Stimulated activated CD8-positive, alpha-beta memory T cell treated with anti-CD3 and anti-CD28 coated beads, Interleukin-15, amount 100 ng/mL, for 4 hours (primary cell): ENCODE data around the gene LEFTY2.
"Not testable (repeated sequence)": the region's sequence is repeated elsewhere in the genome, so short reads cannot be mapped to it uniquely, and the experiment has no call there.

ENCODE experiments used
- DNase-seq, 2 donors: peaks; one replicate each; pipeline ENCODE4 v3.0.0-alpha.2; 2020; ENCODE audit warnings: low read depth in 2 of 2

LEFTY2 gene

GRCh38 chr1:225941187-225941941, at the start of gene LEFTY2:
Gene LEFTY2 (minus strand): TSS chr1:225941220. CDS start chr1:225941140, 80 bp downstream.
- DNase-seq: no peak

- DNase-seq: no peak
Observed at GRCh38 chr1:225987491-225988316, 46.7 kb upstream of the LEFTY2 start.

- DNase-seq: no peak
Observed at GRCh38 chr1:225981714-225982113, 40.7 kb upstream of the LEFTY2 start.

- no peak for DNase-seq
Observed at GRCh38 chr1:225980005-225980836, 39.2 kb upstream of the LEFTY2 start.

DNA sequence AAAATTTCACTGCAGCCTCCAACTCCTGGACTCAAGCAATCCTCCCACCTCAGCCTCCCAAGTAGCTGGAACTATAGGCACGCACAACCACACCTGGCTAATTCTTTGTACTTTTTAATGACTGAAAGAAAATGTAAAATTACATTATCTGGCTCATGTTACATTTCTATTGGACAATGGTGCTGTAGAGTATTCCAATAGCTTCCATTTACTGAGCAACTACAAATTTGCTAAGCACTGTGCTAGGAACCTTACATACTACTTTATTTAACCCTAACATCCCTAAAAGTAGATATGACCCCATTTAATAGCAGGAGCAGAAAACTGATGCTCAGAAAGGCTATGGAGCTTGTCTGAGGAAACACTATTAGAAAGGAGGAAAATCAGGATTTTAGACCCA, 38.4 kb upstream of the LEFTY2 start:
- DNase-seq: no peak

- no peak for DNase-seq
Observed at GRCh38 chr1:225977937-225978748, 37.1 kb upstream of the LEFTY2 start.

GRCh38 chr1:225975146-225975545, 34.1 kb upstream of the LEFTY2 start:
- not testable (repeated sequence) for DNase-seq

DNA sequence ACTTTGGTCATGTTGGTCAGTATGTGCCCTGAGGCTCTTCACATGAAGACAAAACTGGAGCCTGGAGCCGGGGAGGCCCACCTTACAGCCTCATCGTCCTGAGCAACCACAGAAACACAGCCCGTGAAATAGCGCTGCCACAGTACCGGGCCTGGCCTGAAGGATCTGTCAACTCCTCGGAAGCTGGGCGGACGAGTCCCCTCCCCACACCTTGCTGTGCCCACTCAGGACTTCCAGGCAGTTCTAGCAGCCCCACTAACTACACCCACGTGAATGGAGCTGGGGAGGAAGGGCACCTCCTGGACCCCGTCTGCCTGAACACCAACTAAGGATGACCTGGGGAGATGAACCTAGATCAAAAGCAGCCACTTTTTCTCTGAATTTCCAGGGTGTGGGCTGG, 33.4 kb upstream of the LEFTY2 start:
- DNase-seq: no peak

DNA sequence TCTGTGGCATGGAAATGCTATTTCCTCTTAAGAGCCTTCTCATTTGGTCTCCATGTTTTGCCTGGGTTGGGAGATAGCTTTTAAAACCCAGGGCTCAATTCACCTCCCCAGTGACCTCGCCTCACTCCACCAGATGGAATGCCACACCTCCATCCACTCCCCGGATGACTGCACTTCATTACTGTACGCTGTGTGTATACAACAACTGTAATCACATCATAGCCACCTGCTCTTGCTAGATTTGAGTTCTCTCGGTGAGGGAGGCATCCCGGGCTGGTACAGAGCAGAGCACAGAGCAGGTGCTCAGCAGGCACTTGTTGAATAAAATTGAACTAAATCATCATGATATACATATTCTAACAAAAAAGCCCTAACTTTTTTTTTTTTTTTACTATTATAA, 32.1 kb upstream of the LEFTY2 start:
- DNase-seq: no peak

GRCh38 chr1:225972344-225973152, 31.5 kb upstream of the LEFTY2 start:
- DNase-seq: no peak

- not testable (repeated sequence) for DNase-seq
Observed at GRCh38 chr1:225970592-225971157, 29.7 kb upstream of the LEFTY2 start.

GRCh38 chr1:225969751-225970150, 28.7 kb upstream of the LEFTY2 start:
- not testable (repeated sequence) for DNase-seq

- no peak for DNase-seq
Observed at GRCh38 chr1:225965231-225965630, 24.2 kb upstream of the LEFTY2 start.

- no peak for DNase-seq
Observed at GRCh38 chr1:225963735-225964530, 22.9 kb upstream of the LEFTY2 start.

DNA sequence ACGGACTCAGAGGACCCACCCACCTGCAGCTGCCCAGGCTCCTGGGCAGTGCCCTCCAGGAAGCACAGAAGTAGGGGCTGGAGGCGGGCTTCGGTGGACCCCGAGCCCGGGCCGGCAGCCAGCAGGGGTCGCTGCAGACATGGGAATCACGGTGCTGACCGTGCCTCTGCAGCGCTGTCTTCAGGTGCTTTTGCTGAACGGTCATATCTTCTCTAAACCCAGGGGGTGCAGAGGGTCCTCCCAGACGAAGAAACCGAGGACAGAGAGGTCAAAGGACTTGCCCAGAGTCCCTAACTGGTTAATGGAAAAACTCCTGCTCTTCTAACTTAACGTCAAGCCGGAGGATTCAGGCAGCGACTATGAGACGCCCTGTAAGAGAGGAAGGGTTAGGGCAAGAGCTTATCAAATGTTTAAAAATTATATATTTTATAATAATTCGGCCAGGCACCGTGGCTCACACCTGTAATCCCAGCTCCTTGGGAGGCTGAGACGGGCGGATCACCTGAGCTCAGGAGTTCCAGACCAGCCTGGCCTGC, 21.5 kb upstream of the LEFTY2 start:
- no peak for DNase-seq

DNA sequence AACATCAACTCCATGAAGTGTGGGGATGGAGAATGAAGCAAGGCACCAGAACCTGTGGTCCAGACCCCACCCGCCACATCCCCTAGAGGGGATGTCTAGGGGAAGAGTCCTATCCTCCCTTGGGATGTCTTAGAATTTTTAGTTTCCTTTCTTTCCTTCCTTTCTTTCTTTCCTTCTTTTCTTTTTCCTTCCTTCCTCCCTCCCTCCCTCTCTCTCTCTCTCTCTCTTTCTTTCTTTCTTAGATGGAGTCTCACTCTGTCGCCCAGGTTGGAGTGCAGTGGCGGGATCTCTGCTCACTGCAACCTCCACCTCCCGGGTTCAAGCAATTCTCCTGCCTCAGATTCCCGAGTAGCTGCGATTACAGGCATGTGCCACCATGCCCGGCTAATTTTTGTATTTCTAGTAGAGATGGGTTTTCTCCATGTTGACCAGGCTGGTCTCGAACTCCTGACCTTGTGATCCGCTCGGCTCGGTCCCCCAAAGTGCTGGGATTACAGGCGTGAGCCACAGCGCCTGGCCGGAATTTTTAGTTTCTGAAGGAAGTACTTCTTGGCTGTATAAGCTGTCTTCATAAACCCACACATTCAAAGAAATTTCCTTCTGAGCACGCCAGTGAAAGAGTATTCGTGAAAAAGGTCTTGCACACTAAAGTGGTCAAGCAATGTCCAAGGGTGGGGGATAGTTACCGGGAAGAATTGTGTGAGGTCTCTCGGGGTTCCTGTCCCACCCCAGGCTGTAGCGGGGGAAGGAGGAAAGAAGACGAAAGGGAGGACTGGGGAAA, 20.8 kb upstream of the LEFTY2 start:
- no peak for DNase-seq

GRCh38 chr1:225958041-225958440, 17.0 kb upstream of the LEFTY2 start:
- DNase-seq: no peak

DNA sequence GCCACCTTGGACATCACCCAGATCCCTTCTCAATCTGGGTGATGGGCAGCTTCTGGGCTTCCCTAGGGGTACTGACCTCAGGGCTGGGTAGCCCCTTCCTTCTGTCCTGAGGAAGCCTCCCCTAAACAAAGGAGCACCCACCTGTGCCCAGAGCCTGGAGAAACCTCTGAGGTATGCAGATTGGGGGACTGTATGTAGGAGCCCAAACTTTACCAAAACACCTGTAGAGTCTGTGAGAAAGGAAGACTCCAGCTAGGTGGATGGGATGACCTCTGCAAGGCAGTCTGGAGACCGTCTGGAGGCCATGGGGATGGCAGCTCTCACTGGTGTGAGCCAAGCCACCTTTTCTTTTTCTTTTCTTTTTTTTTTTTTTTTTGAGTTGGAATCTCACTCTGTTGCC, 13.7 kb upstream of the LEFTY2 start:
- DNase-seq: no peak
